ENCODE results near the gene ZNF106.

Gene ZNF106

GRCh38 chr15:42448281-42448680 lies 42.7 kb downstream of the ZNF106 start:
- ChIA-PET CTCF (no interaction called here), POLR2A (interaction anchor here (0.6 kb wide), 1 partner anchor 276 kb away, joined by 3 read pairs; no protein-coding TSS in a partner anchor)
- Histone ChIP-seq H3K4me1 (ENCODE audit: control extremely low read depth in 1 of 4, control insufficient read depth in 4 of 4, insufficient read depth in 4 of 4, low read length in 3 of 4) (no peaks in the 10 kb centered on the region), H3K27me3 (replicated peaks in 2 of 5; ENCODE audit: control insufficient read depth in 4 of 5, insufficient read depth in 5 of 5, low read length in 4 of 5) (no peaks in the 10 kb centered on the region), H3K36me3 (ENCODE audit: control insufficient read depth in 4 of 4, insufficient read depth in 4 of 4, low read length in 3 of 4) (peaks cover 26 to 73% (median 55%) of the 10 kb centered on the region in 4 experiments), H3K4me3 (ENCODE audit: control insufficient read depth in 1 of 7, extremely low read depth in 1 of 7, insufficient read depth in 4 of 7, low read depth in 2 of 7, low read length in 6 of 7) (no peak overlapping the region), H3K27ac (ENCODE audit: insufficient read depth in 1 of 2, low read depth in 1 of 2, low read length in 2 of 2, poor library complexity in 1 of 2, severe bottlenecking in 2 of 2) (no peak overlapping the region), H3K9me3 (ENCODE audit: control extremely low read depth in 1 of 5, control insufficient read depth in 4 of 5, insufficient read depth in 2 of 5, low read depth in 1 of 5, low read length in 4 of 5) (no peaks in the 10 kb centered on the region)
- no peak for DNase-seq
- WGBS (ENCODE audit: insufficient coverage): 97% methylated on average over 4 of the region's 6 CpGs

- H3K27me3 ChIP-seq (replicated peaks in 2 of 5; ENCODE audit: control insufficient read depth in 4 of 5, insufficient read depth in 5 of 5, low read length in 4 of 5): no peaks in the 10 kb centered on the region
Observed at GRCh38 chr15:42447599-42447998, 43.3 kb downstream of the ZNF106 start.

GRCh38 chr15:42445551-42445950 lies 45.4 kb downstream of the ZNF106 start:
- Histone ChIP-seq H3K36me3 (ENCODE audit: control insufficient read depth in 4 of 4, insufficient read depth in 4 of 4, low read length in 3 of 4) (peaks cover 31 to 73% (median 50%) of the 10 kb centered on the region in 4 experiments), H3K4me1 (ENCODE audit: control extremely low read depth in 1 of 4, control insufficient read depth in 4 of 4, insufficient read depth in 4 of 4, low read length in 3 of 4) (no peaks in the 10 kb centered on the region), H3K27me3 (replicated peaks in 2 of 5; ENCODE audit: control insufficient read depth in 4 of 5, insufficient read depth in 5 of 5, low read length in 4 of 5) (no peaks in the 10 kb centered on the region), H3K27ac (ENCODE audit: insufficient read depth in 1 of 2, low read depth in 1 of 2, low read length in 2 of 2, poor library complexity in 1 of 2, severe bottlenecking in 2 of 2) (no peak overlapping the region), H3K4me3 (ENCODE audit: control insufficient read depth in 1 of 7, extremely low read depth in 1 of 7, insufficient read depth in 4 of 7, low read depth in 2 of 7, low read length in 6 of 7) (no peak overlapping the region), H3K9me3 (ENCODE audit: control extremely low read depth in 1 of 5, control insufficient read depth in 4 of 5, insufficient read depth in 2 of 5, low read depth in 1 of 5, low read length in 4 of 5) (no peaks in the 10 kb centered on the region)
- no peak for DNase-seq
- ChIA-PET POLR2A (no interaction called here), CTCF (interaction anchor here (1.0 to 1.2 kb wide), 3 partner anchors 11 to 306 kb away, joined by 3 to 5 read pairs (median 3); no protein-coding TSS in a partner anchor)

More at GRCh38 chr15:42447599-42447998, 43.3 kb downstream of the ZNF106 start:
- 100% methylated on average over 2 of the region's 2 CpGs for WGBS (ENCODE audit: insufficient coverage)
- Histone ChIP-seq H3K36me3 (ENCODE audit: control insufficient read depth in 4 of 4, insufficient read depth in 4 of 4, low read length in 3 of 4) (peaks cover 29 to 71% (median 55%) of the 10 kb centered on the region in 4 experiments), H3K4me1 (ENCODE audit: control extremely low read depth in 1 of 4, control insufficient read depth in 4 of 4, insufficient read depth in 4 of 4, low read length in 3 of 4) (no peaks in the 10 kb centered on the region), H3K9me3 (ENCODE audit: control extremely low read depth in 1 of 5, control insufficient read depth in 4 of 5, insufficient read depth in 2 of 5, low read depth in 1 of 5, low read length in 4 of 5) (no peaks in the 10 kb centered on the region), H3K4me3 (ENCODE audit: control insufficient read depth in 1 of 7, extremely low read depth in 1 of 7, insufficient read depth in 4 of 7, low read depth in 2 of 7, low read length in 6 of 7) (no peak overlapping the region), H3K27ac (ENCODE audit: insufficient read depth in 1 of 2, low read depth in 1 of 2, low read length in 2 of 2, poor library complexity in 1 of 2, severe bottlenecking in 2 of 2) (no peak overlapping the region)
- no peak for DNase-seq
- ChIA-PET CTCF (no interaction called here), POLR2A (no interaction called here)

GRCh38 chr15:42444415-42445063 lies 46.4 kb downstream of the ZNF106 start:
- POLR2A ChIA-PET: no interaction called here
- Histone ChIP-seq H3K4me1 (ENCODE audit: control extremely low read depth in 1 of 4, control insufficient read depth in 4 of 4, insufficient read depth in 4 of 4, low read length in 3 of 4) (no peaks in the 10 kb centered on the region), H3K9me3 (ENCODE audit: control extremely low read depth in 1 of 5, control insufficient read depth in 4 of 5, insufficient read depth in 2 of 5, low read depth in 1 of 5, low read length in 4 of 5) (no peaks in the 10 kb centered on the region), H3K27me3 (replicated peaks in 2 of 5; ENCODE audit: control insufficient read depth in 4 of 5, insufficient read depth in 5 of 5, low read length in 4 of 5) (no peaks in the 10 kb centered on the region), H3K4me3 (ENCODE audit: control insufficient read depth in 1 of 7, extremely low read depth in 1 of 7, insufficient read depth in 4 of 7, low read depth in 2 of 7, low read length in 6 of 7) (no peak overlapping the region), H3K27ac (ENCODE audit: insufficient read depth in 1 of 2, low read depth in 1 of 2, low read length in 2 of 2, poor library complexity in 1 of 2, severe bottlenecking in 2 of 2) (no peak overlapping the region), H3K36me3 (ENCODE audit: control insufficient read depth in 4 of 4, insufficient read depth in 4 of 4, low read length in 3 of 4) (peaks cover 28 to 65% (median 46%) of the 10 kb centered on the region in 4 experiments)
- CTCF ChIA-PET: interaction anchor here (1.0 kb wide), 1 partner anchor 12 kb away, joined by 3 read pairs; no protein-coding TSS in a partner anchor
- 100% methylated on average over 3 of the region's 5 CpGs for WGBS (ENCODE audit: insufficient coverage)
- DNase-seq: no peak

GRCh38 chr15:42427429-42428223 lies 63.3 kb downstream of the ZNF106 start:
- Histone ChIP-seq H3K36me3 (ENCODE audit: control insufficient read depth in 4 of 4, insufficient read depth in 4 of 4, low read length in 3 of 4) (peaks cover 45 to 89% (median 57%) of the 10 kb centered on the region in 4 experiments), H3K4me3 (ENCODE audit: control insufficient read depth in 1 of 7, extremely low read depth in 1 of 7, insufficient read depth in 4 of 7, low read depth in 2 of 7, low read length in 6 of 7) (no peak overlapping the region), H3K4me1 (ENCODE audit: control extremely low read depth in 1 of 4, control insufficient read depth in 4 of 4, insufficient read depth in 4 of 4, low read length in 3 of 4) (no peaks in the 10 kb centered on the region), H3K9me3 (ENCODE audit: control extremely low read depth in 1 of 5, control insufficient read depth in 4 of 5, insufficient read depth in 2 of 5, low read depth in 1 of 5, low read length in 4 of 5) (no peaks in the 10 kb centered on the region), H3K27ac (ENCODE audit: insufficient read depth in 1 of 2, low read depth in 1 of 2, low read length in 2 of 2, poor library complexity in 1 of 2, severe bottlenecking in 2 of 2) (no peak overlapping the region), H3K27me3 (replicated peaks in 2 of 5; ENCODE audit: control insufficient read depth in 4 of 5, insufficient read depth in 5 of 5, low read length in 4 of 5) (no peaks in the 10 kb centered on the region)
- DNase-seq: no peak
- POLR2A ChIA-PET: no interaction called here
- WGBS (ENCODE audit: insufficient coverage): 95% methylated on average over 4 of the region's 7 CpGs
- CTCF ChIA-PET: interaction anchor here (0.9 to 1.0 kb wide), 3 partner anchors 9 to 585 kb away, joined by 3 read pairs; no protein-coding TSS in a partner anchor

GRCh38 chr15:42421376-42421775 lies 69.6 kb downstream of the ZNF106 start:
- H3K4me1 ChIP-seq (ENCODE audit: control extremely low read depth in 1 of 4, control insufficient read depth in 4 of 4, insufficient read depth in 4 of 4, low read length in 3 of 4): no peaks in the 10 kb centered on the region
- CTCF ChIA-PET: no interaction called here
- H3K4me3 ChIP-seq (ENCODE audit: control insufficient read depth in 1 of 7, extremely low read depth in 1 of 7, insufficient read depth in 4 of 7, low read depth in 2 of 7, low read length in 6 of 7): no peak overlapping the region
- POLR2A ChIA-PET: no interaction called here
- DNase-seq: no peak
- WGBS (ENCODE audit: insufficient coverage): 96% methylated on average over 2 of the region's 2 CpGs
- peaks cover 33 to 79% (median 55%) of the 10 kb centered on the region in 4 experiments for H3K36me3 ChIP-seq (ENCODE audit: control insufficient read depth in 4 of 4, insufficient read depth in 4 of 4, low read length in 3 of 4)
- no peak overlapping the region for H3K27ac ChIP-seq (ENCODE audit: insufficient read depth in 1 of 2, low read depth in 1 of 2, low read length in 2 of 2, poor library complexity in 1 of 2, severe bottlenecking in 2 of 2)
- no peaks in the 10 kb centered on the region for H3K9me3 ChIP-seq (ENCODE audit: control extremely low read depth in 1 of 5, control insufficient read depth in 4 of 5, insufficient read depth in 2 of 5, low read depth in 1 of 5, low read length in 4 of 5)
- no peaks in the 10 kb centered on the region for H3K27me3 ChIP-seq (replicated peaks in 2 of 5; ENCODE audit: control insufficient read depth in 4 of 5, insufficient read depth in 5 of 5, low read length in 4 of 5)

GRCh38 chr15:42419369-42419768 lies 71.6 kb downstream of the ZNF106 start:
- POLR2A ChIA-PET: no interaction called here
- H3K9me3 ChIP-seq (ENCODE audit: control extremely low read depth in 1 of 5, control insufficient read depth in 4 of 5, insufficient read depth in 2 of 5, low read depth in 1 of 5, low read length in 4 of 5): no peaks in the 10 kb centered on the region
- no peaks in the 10 kb centered on the region for H3K4me1 ChIP-seq (ENCODE audit: control extremely low read depth in 1 of 4, control insufficient read depth in 4 of 4, insufficient read depth in 4 of 4, low read length in 3 of 4)
- no peak for DNase-seq
- no peak overlapping the region for H3K4me3 ChIP-seq (ENCODE audit: control insufficient read depth in 1 of 7, extremely low read depth in 1 of 7, insufficient read depth in 4 of 7, low read depth in 2 of 7, low read length in 6 of 7)
- WGBS (ENCODE audit: insufficient coverage): 93% methylated on average over 3 of the region's 7 CpGs
- no peak overlapping the region for H3K27ac ChIP-seq (ENCODE audit: insufficient read depth in 1 of 2, low read depth in 1 of 2, low read length in 2 of 2, poor library complexity in 1 of 2, severe bottlenecking in 2 of 2)
- H3K27me3 ChIP-seq (replicated peaks in 2 of 5; ENCODE audit: control insufficient read depth in 4 of 5, insufficient read depth in 5 of 5, low read length in 4 of 5): no peaks in the 10 kb centered on the region
- CTCF ChIA-PET: interaction anchor here (1.2 kb wide), 1 partner anchor 11 kb away, joined by 3 read pairs; no protein-coding TSS in a partner anchor
- H3K36me3 ChIP-seq (ENCODE audit: control insufficient read depth in 4 of 4, insufficient read depth in 4 of 4, low read length in 3 of 4): peaks cover 36 to 73% (median 53%) of the 10 kb centered on the region in 4 experiments

All from common myeloid progenitor, CD34-positive (primary cell).